NCI-H146 treated with DMSO at 0.1 percent for 48 hours (cell line): Measurements from ENCODE around the gene TMEM144.
"Not testable (repeated sequence)": the region's sequence is repeated elsewhere in the genome, so short reads cannot be mapped to it uniquely, and the experiment has no call there.

Experiments
- DNase-seq: peaks from one replicate; lab custom pipeline; 2025; ENCODE audit not compliant: unreplicated experiment; lab: John Stamatoyannopoulos, UW

TMEM144 gene

GRCh38 chr4:158234671-158235070, 24.4 kb downstream of the TMEM144 start:
- DNase-seq = no peak

GRCh38 chr4:158236304-158237030, 26.2 kb downstream of the TMEM144 start:
- DNase-seq = no peak

GRCh38 chr4:158238575-158238974, 28.3 kb downstream of the TMEM144 start:
- DNase-seq = no peak

- DNase-seq = no peak
Observed at GRCh38 chr4:158239196-158239595, 28.9 kb downstream of the TMEM144 start.

- no peak for DNase-seq
Observed at GRCh38 chr4:158243071-158243470, 32.8 kb downstream of the TMEM144 start.

- no peak for DNase-seq
Observed at GRCh38 chr4:158250321-158250720, 40.0 kb downstream of the TMEM144 start.

GRCh38 chr4:158253350-158253980, 43.2 kb downstream of the TMEM144 start:
- peak; percentile 50 for DNase-seq

GRCh38 chr4:158254292-158254691, 44.0 kb downstream of the TMEM144 start:
- DNase-seq = no peak

- peak; percentile 20 for DNase-seq
Observed at GRCh38 chr4:158255727-158256324, 45.5 kb downstream of the TMEM144 start.

- peak; percentile 11 for DNase-seq
Observed at GRCh38 chr4:158259955-158260575, 49.8 kb downstream of the TMEM144 start.

GRCh38 chr4:158261480-158261879, 51.2 kb downstream of the TMEM144 start:
- DNase-seq = no peak

- no peak for DNase-seq
Observed at GRCh38 chr4:158268553-158268952, 58.3 kb downstream of the TMEM144 start.

- DNase-seq = no peak
Observed at GRCh38 chr4:158274636-158275035, 64.3 kb downstream of the TMEM144 start.

- DNase-seq = no peak
Observed at GRCh38 chr4:158277558-158277957, 67.3 kb downstream of the TMEM144 start.

- not testable (repeated sequence) for DNase-seq
Observed at GRCh38 chr4:158279052-158279451, 68.8 kb downstream of the TMEM144 start.

GRCh38 chr4:158280856-158281255, 70.6 kb downstream of the TMEM144 start:
- DNase-seq = no peak

GRCh38 chr4:158282252-158282651, 72.0 kb downstream of the TMEM144 start:
- no peak for DNase-seq

GRCh38 chr4:158285429-158286216, 75.3 kb downstream of the TMEM144 start:
- peak; percentile 24 for DNase-seq

GRCh38 chr4:158290912-158291311, 80.6 kb downstream of the TMEM144 start:
- no peak for DNase-seq

- DNase-seq = no peak
Observed at GRCh38 chr4:158291334-158292055, 81.2 kb downstream of the TMEM144 start.
